Suprapubic skin (tissue), 4 donors: Measurements from ENCODE around the gene NAPG.

ENCODE experiments used
- EP300 ChIP-seq: sonication (generic); formaldehyde crosslinking; IDR thresholded peaks from one replicate; pipeline ENCODE4 v1.6.1; 2017; ENCODE audit warnings: antibody characterized with exemption
- POLR2A ChIP-seq, 2 donors: fragments of 450-650 bp; IDR thresholded peaks; one replicate each; pipeline ENCODE4 v1.6.1; 2017; ENCODE audit warnings: antibody characterized with exemption in 2 of 2, mild to moderate bottlenecking in 2 of 2, moderate library complexity in 2 of 2
- POLR2AphosphoS5 ChIP-seq, 3 donors: sonication (generic); formaldehyde crosslinking; IDR thresholded peaks; one replicate each; pipeline ENCODE4 v1.6.1; 2017; ENCODE audit warnings: antibody characterized with exemption in 3 of 3
- TF ChIP-seq, protein P1 (sequence below), 2 donors: fragments of 200-600 bp in 1 of 2; fragments of 450-650 bp in 1 of 2; sonication (generic) in 1 of 2; IDR thresholded peaks; one replicate each; pipeline ENCODE4 v1.5.1; 2016 to 2019; ENCODE audit warnings: antibody characterized with exemption in 2 of 2, mild to moderate bottlenecking in 1 of 2, moderate library complexity in 1 of 2

DNA sequence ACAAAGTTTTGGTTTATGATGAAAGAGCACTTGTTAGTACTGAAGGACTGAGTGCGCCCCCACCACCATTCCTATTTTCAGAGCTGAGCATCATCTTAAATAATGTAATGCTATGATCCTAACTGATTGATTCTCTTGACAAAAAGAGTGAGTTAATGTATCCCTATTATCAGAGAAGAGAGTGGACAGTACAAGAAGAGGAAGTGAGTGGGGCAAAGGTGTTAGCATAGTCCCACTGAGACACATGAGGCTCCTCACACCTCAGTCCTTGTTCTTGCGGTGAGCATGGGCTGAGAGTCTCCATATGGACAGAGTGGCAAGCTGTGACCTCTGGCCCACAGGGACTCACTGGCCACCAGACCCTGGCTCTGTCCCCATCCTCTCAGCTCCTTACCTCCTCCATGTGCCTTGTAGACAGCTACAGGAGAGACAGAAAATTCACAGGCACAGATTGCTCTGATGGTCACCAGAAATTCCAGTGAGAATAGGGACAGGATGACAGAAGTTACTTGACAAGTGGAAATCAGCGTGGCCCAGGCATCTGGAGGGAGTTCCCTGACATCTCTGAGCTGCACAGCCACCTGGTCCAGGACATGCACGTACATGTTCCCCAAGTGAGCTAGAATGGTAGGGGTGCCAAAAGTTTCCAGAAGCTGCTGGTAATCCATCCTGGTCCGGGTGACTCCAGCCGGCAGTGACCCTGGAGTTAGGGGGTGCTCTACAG lies 32.6 kb downstream of the NAPG start:
- TF ChIP-seq, protein P1, sequence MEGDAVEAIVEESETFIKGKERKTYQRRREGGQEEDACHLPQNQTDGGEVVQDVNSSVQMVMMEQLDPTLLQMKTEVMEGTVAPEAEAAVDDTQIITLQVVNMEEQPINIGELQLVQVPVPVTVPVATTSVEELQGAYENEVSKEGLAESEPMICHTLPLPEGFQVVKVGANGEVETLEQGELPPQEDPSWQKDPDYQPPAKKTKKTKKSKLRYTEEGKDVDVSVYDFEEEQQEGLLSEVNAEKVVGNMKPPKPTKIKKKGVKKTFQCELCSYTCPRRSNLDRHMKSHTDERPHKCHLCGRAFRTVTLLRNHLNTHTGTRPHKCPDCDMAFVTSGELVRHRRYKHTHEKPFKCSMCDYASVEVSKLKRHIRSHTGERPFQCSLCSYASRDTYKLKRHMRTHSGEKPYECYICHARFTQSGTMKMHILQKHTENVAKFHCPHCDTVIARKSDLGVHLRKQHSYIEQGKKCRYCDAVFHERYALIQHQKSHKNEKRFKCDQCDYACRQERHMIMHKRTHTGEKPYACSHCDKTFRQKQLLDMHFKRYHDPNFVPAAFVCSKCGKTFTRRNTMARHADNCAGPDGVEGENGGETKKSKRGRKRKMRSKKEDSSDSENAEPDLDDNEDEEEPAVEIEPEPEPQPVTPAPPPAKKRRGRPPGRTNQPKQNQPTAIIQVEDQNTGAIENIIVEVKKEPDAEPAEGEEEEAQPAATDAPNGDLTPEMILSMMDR (IDR thresholded peaks at IDR 0.05) = no peak
- TF ChIP-seq POLR2A (IDR thresholded peaks at IDR 0.05) (no peak), POLR2AphosphoS5 (IDR thresholded peaks at IDR 0.05) (no peak), EP300 (no peak)
